GM23338 (cell line): Measurements from ENCODE around the gene STXBP3. TPM values are rescaled to one million over a fixed set of nuclear protein-coding genes. Genes with fewer than 3 reads are reported as not detected.

Experiments
- ATAC-seq: fragments of 200-7000 bp; cut with Tn5 transposase; 3 replicates; pipeline ENCODE4 v1.9.1; 2020
- DNase-seq: peaks from one replicate; pipeline ENCODE4 v3.0.0-alpha.2; 2015; ENCODE audit warnings: low spot score
- H2AFZ ChIP-seq: fragments of 200-600 bp; sonication (generic); 2 replicates; pipeline ENCODE4 v1.8.0; 2016; ENCODE audit warnings: antibody characterized with exemption, mild to moderate bottlenecking, moderate library complexity
- H3F3A ChIP-seq: fragments of 200-600 bp; sonication (generic); replicated peaks from 2 replicates; pipeline ENCODE4 v1.8.0; 2017; ENCODE audit warnings: antibody characterized with exemption, mixed run types, low read depth
- H3K27ac ChIP-seq: fragments of 200-600 bp; sonication (generic); 2 replicates; pipeline ENCODE4 v1.6.1; 2016; ENCODE audit warnings: low read depth
- H3K27me3 ChIP-seq: fragments of 200-600 bp; sonication (generic); 2 replicates; pipeline ENCODE4 v1.8.0; 2016; ENCODE audit warnings: mild to moderate bottlenecking, mixed run types, moderate library complexity; ENCODE audit not compliant: insufficient read depth
- H3K36me3 ChIP-seq: fragments of 200-600 bp; sonication (generic); 2 replicates; pipeline ENCODE4 v1.8.0; 2016; ENCODE audit warnings: mild to moderate bottlenecking; ENCODE audit not compliant: insufficient read depth
- H3K4me1 ChIP-seq: fragments of 200-600 bp; sonication (generic); 2 replicates; pipeline ENCODE4 v1.8.0; 2016; ENCODE audit warnings: mild to moderate bottlenecking, moderate library complexity; ENCODE audit not compliant: insufficient read depth
- H3K4me2 ChIP-seq: fragments of 200-600 bp; sonication (generic); 2 replicates; pipeline ENCODE4 v1.7.1; 2017; ENCODE audit warnings: mixed run types
- H3K4me3 ChIP-seq: fragments of 200-600 bp; sonication (generic); 2 replicates; pipeline ENCODE4 v1.6.1; 2016; ENCODE audit warnings: mixed run types
- H3K79me2 ChIP-seq: fragments of 200-600 bp; sonication (generic); replicated peaks from 2 replicates; pipeline ENCODE4 v1.8.0; 2017; ENCODE audit warnings: mild to moderate bottlenecking; ENCODE audit not compliant: insufficient read depth
- H3K9me2 ChIP-seq: fragments of 200-600 bp; sonication (generic); 2 replicates; pipeline ENCODE4 v1.8.0; 2017; ENCODE audit not compliant: insufficient read depth
- H4K20me1 ChIP-seq: fragments of 200-600 bp; sonication (generic); replicated peaks from 2 replicates; pipeline ENCODE4 v1.8.0; 2017; ENCODE audit warnings: mild to moderate bottlenecking; ENCODE audit not compliant: insufficient read depth
- H3K27ac Mint-ChIP-seq: 2 replicates; pipeline ENCODE4 v1.8.0; 2020; ENCODE audit warnings: inconsistent platforms, mild to moderate bottlenecking, moderate library complexity, mixed read lengths
- H3K27me3 Mint-ChIP-seq: 3 replicates; pipeline ENCODE4 v1.8.0; 2022; ENCODE audit warnings: low read depth, mild to moderate bottlenecking, moderate library complexity, mixed read lengths, inconsistent platforms; ENCODE audit not compliant: insufficient read depth, poor library complexity
- H3K36me3 Mint-ChIP-seq: 3 replicates; pipeline ENCODE4 v1.8.0; 2021; ENCODE audit warnings: low read depth, mild to moderate bottlenecking, inconsistent platforms, moderate library complexity, mixed read lengths
- H3K4me1 Mint-ChIP-seq: 3 replicates; pipeline ENCODE4 v1.8.0; 2020; ENCODE audit warnings: mild to moderate bottlenecking, inconsistent platforms, mixed read lengths
- H3K4me3 Mint-ChIP-seq: 3 replicates; pipeline ENCODE4 v1.8.0; 2021; ENCODE audit warnings: moderate library complexity, mild to moderate bottlenecking, inconsistent platforms, mixed read lengths
- H3K9me3 Mint-ChIP-seq: 3 replicates; pipeline ENCODE4 v1.8.0; 2020; ENCODE audit warnings: moderate library complexity, mild to moderate bottlenecking, inconsistent platforms, mixed read lengths
- CREB1 ChIP-seq: fragments of 250-450 bp; sonication (Bioruptor Pico); IDR thresholded peaks from 2 replicates; pipeline ENCODE4 v1.5.0; 2020; ENCODE audit warnings: low read depth, mild to moderate bottlenecking, moderate library complexity
- EZH2 ChIP-seq: fragments of 200-600 bp; sonication (generic); IDR thresholded peaks from one replicate; pipeline ENCODE4 v1.8.0; 2017; ENCODE audit warnings: antibody characterized with exemption, mild to moderate bottlenecking, low read depth; ENCODE audit not compliant: unreplicated experiment
- EZH2phosphoT487 ChIP-seq: fragments of 200-600 bp; sonication (generic); IDR thresholded peaks from one replicate; pipeline ENCODE4 v1.8.1; 2018; ENCODE audit warnings: antibody characterized with exemption; ENCODE audit not compliant: unreplicated experiment
- JUNB ChIP-seq: IDR thresholded peaks from one replicate; pipeline ENCODE4 v1.6.1; 2016; ENCODE audit warnings: antibody characterized with exemption; ENCODE audit not compliant: unreplicated experiment
- REST ChIP-seq: IDR thresholded peaks from one replicate; pipeline ENCODE4 v1.6.1; 2018; ENCODE audit warnings: antibody characterized with exemption; ENCODE audit not compliant: unreplicated experiment
- STAT1 ChIP-seq: IDR thresholded peaks from one replicate; pipeline ENCODE4 v1.6.1; 2016; ENCODE audit warnings: antibody characterized with exemption; ENCODE audit not compliant: unreplicated experiment
- ZNF114 ChIP-seq: fragments of 250-450 bp; sonication (Bioruptor Pico); IDR thresholded peaks from 2 replicates; pipeline ENCODE4 v1.5.0; 2020; ENCODE audit warnings: mild to moderate bottlenecking, moderate library complexity
- ZNF331 ChIP-seq: fragments of 250-450 bp; sonication (Bioruptor Pico); IDR thresholded peaks from 2 replicates; pipeline ENCODE4 v1.5.0; 2020; ENCODE audit warnings: low read depth, mild to moderate bottlenecking, moderate library complexity
- polyA plus RNA-seq: library from polyadenylated mRNA; unstranded; fragments of >200 nt; fragmentation: Nextera tagmentation; extraction: Ambion mirVana; gene quantifications from 2 replicates; pipeline ENCODE4 v1.2.1, GENCODE V29; 2016
- total RNA-seq: library from RNA; depleted of rRNA; stranded (reverse); fragments of >200 nt; shearing (Covaris generic); gene quantifications from 2 replicates; pipeline ENCODE4 v1.2.3, GENCODE V29; 2014
- TF ChIP-seq, protein P1 (sequence below): IDR thresholded peaks from 2 replicates; pipeline ENCODE4 v1.6.1; 2016; ENCODE audit warnings: antibody characterized with exemption
- TF ChIP-seq, protein P2 (sequence below): fragments of 250-450 bp; sonication (Bioruptor Pico); IDR thresholded peaks from 2 replicates; pipeline ENCODE4 v1.5.0; 2020; ENCODE audit warnings: mild to moderate bottlenecking, moderate library complexity
- TF ChIP-seq, protein P3 (sequence below), 2 experiments: fragments of 200-600 bp in 1 of 2; sonication (generic) in 1 of 2; conservative IDR thresholded peaks; 2 replicates each; pipeline versions ENCODE4 v1.5.1 to v1.6.1; 2016 to 2017; ENCODE audit warnings: antibody characterized with exemption in 2 of 2, low read depth in 2 of 2, mild to moderate bottlenecking in 2 of 2, moderate library complexity in 1 of 2

Gene STXBP3
- total and polyA plus RNA-seq, 2 experiments from 2014 or later, result 28.5 to 37.4 TPM

- TF ChIP-seq, protein P1, sequence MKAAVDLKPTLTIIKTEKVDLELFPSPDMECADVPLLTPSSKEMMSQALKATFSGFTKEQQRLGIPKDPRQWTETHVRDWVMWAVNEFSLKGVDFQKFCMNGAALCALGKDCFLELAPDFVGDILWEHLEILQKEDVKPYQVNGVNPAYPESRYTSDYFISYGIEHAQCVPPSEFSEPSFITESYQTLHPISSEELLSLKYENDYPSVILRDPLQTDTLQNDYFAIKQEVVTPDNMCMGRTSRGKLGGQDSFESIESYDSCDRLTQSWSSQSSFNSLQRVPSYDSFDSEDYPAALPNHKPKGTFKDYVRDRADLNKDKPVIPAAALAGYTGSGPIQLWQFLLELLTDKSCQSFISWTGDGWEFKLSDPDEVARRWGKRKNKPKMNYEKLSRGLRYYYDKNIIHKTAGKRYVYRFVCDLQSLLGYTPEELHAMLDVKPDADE, result no peak
- TF ChIP-seq REST, result no peak
- no peak for TF ChIP-seq EZH2phosphoT487
Measured at GRCh38 chr1:108747898-108748297, 1.4 kb downstream of the STXBP3 start (continued).

DNA sequence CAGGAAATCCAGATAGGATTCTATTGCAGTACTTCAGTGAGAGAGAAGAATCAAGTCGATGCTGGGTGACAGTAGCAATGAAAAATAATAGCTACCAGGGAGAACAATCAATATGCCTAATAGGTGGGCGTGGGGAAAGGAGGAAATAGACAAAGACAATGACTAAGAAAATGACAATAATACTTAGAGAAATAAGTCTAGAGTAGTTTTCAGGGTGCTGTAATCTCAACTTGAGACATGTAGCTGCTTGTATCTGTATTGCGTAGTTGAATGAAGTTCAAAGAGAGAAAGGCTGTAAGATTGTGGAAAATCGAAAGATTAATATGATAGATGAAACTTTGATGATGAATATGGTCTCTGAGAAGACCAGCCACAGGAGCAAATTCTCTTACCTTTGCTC, 2.6 kb downstream of the STXBP3 start:
- Histone ChIP-seq H3F3A (no peaks in the 10 kb centered on the region), H3K27me3 (no peaks in the 10 kb centered on the region), H3K79me2 (peaks cover 28% of the 10 kb centered on the region), H4K20me1 (0 out of 2 replicates have a peak, but pooled peaks cover 4% of the 10 kb centered on the region), H3K4me2 (no peak overlapping the region), H3K36me3 (no peaks in the 10 kb centered on the region), H3K4me1 (0 out of 2 replicates have a peak, but pooled peaks cover 3% of the 10 kb centered on the region), H3K9me2 (no peaks in the 10 kb centered on the region), H3K4me3 (no peak overlapping the region), H2AFZ (no peak overlapping the region), H3K27ac (no peak overlapping the region)
- Mint-ChIP-seq H3K4me3 (no peak overlapping the region), H3K4me1 (peaks cover 7% of the 10 kb centered on the region), H3K27ac (no peak overlapping the region), H3K9me3 (no peaks in the 10 kb centered on the region; the same call in 2 of the 3 replicates), H3K27me3 (peaks cover 12% of the 10 kb centered on the region), H3K36me3 (peaks cover 5% of the 10 kb centered on the region)
- DNase-seq, result no peak
- ATAC-seq, result no peak
- TF ChIP-seq EZH2phosphoT487 (no peak), CREB1 (no peak), ZNF331 (no peak), EZH2 (no peak), STAT1 (no peak), ZNF114 (CRISPR knock-in tag) (no peak), JUNB (no peak)
- TF ChIP-seq, protein P1, result no peak
- TF ChIP-seq, protein P2, sequence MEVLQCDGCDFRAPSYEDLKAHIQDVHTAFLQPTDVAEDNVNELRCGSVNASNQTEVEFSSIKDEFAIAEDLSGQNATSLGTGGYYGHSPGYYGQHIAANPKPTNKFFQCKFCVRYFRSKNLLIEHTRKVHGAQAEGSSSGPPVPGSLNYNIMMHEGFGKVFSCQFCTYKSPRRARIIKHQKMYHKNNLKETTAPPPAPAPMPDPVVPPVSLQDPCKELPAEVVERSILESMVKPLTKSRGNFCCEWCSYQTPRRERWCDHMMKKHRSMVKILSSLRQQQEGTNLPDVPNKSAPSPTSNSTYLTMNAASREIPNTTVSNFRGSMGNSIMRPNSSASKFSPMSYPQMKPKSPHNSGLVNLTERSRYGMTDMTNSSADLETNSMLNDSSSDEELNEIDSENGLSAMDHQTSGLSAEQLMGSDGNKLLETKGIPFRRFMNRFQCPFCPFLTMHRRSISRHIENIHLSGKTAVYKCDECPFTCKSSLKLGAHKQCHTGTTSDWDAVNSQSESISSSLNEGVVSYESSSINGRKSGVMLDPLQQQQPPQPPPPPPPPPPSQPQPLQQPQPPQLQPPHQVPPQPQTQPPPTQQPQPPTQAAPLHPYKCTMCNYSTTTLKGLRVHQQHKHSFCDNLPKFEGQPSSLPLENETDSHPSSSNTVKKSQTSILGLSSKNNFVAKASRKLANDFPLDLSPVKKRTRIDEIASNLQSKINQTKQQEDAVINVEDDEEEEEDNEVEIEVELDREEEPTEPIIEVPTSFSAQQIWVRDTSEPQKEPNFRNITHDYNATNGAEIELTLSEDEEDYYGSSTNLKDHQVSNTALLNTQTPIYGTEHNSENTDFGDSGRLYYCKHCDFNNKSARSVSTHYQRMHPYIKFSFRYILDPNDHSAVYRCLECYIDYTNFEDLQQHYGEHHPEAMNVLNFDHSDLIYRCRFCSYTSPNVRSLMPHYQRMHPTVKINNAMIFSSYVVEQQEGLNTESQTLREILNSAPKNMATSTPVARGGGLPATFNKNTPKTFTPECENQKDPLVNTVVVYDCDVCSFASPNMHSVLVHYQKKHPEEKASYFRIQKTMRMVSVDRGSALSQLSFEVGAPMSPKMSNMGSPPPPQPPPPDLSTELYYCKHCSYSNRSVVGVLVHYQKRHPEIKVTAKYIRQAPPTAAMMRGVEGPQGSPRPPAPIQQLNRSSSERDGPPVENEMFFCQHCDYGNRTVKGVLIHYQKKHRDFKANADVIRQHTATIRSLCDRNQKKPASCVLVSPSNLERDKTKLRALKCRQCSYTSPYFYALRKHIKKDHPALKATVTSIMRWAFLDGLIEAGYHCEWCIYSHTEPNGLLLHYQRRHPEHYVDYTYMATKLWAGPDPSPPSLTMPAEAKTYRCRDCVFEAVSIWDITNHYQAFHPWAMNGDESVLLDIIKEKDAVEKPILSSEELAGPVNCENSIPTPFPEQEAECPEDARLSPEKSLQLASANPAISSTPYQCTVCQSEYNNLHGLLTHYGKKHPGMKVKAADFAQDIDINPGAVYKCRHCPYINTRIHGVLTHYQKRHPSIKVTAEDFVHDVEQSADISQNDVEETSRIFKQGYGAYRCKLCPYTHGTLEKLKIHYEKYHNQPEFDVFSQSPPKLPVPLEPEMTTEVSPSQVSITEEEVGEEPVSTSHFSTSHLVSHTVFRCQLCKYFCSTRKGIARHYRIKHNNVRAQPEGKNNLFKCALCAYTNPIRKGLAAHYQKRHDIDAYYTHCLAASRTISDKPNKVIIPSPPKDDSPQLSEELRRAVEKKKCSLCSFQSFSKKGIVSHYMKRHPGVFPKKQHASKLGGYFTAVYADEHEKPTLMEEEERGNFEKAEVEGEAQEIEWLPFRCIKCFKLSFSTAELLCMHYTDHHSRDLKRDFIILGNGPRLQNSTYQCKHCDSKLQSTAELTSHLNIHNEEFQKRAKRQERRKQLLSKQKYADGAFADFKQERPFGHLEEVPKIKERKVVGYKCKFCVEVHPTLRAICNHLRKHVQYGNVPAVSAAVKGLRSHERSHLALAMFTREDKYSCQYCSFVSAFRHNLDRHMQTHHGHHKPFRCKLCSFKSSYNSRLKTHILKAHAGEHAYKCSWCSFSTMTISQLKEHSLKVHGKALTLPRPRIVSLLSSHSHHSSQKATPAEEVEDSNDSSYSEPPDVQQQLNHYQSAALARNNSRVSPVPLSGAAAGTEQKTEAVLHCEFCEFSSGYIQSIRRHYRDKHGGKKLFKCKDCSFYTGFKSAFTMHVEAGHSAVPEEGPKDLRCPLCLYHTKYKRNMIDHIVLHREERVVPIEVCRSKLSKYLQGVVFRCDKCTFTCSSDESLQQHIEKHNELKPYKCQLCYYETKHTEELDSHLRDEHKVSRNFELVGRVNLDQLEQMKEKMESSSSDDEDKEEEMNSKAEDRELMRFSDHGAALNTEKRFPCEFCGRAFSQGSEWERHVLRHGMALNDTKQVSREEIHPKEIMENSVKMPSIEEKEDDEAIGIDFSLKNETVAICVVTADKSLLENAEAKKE (CRISPR knock-in tag), result no peak
- TF ChIP-seq, protein P3, sequence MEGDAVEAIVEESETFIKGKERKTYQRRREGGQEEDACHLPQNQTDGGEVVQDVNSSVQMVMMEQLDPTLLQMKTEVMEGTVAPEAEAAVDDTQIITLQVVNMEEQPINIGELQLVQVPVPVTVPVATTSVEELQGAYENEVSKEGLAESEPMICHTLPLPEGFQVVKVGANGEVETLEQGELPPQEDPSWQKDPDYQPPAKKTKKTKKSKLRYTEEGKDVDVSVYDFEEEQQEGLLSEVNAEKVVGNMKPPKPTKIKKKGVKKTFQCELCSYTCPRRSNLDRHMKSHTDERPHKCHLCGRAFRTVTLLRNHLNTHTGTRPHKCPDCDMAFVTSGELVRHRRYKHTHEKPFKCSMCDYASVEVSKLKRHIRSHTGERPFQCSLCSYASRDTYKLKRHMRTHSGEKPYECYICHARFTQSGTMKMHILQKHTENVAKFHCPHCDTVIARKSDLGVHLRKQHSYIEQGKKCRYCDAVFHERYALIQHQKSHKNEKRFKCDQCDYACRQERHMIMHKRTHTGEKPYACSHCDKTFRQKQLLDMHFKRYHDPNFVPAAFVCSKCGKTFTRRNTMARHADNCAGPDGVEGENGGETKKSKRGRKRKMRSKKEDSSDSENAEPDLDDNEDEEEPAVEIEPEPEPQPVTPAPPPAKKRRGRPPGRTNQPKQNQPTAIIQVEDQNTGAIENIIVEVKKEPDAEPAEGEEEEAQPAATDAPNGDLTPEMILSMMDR (conservative IDR thresholded peaks at IDR 0.05; ENCODE audit: low read depth in 2 of 2), result no peak
